Gastroesophageal sphincter (tissue), 4 donors: ENCODE measurements around the gene PTRH1. TPM values are rescaled to one million over a fixed set of nuclear protein-coding genes. Genes with fewer than 3 reads are reported as not detected.

Source experiments
- ATAC-seq: fragments of 150-250 bp; one replicate; pipeline ENCODE4 v1.9.1; 2016; ENCODE audit warnings: mild to moderate bottlenecking, moderate library complexity
- H3K27ac ChIP-seq, 4 donors: fragments of 200-600 bp; sonication (generic) in 3 of 4; 1 replicate in 3 of 4; 2 replicates in 1 of 4; pipeline ENCODE4 v1.5.1; 2016 to 2019
- H3K27me3 ChIP-seq: fragments of 200-600 bp; sonication (generic); one replicate; pipeline ENCODE4 v1.5.1; 2019
- H3K36me3 ChIP-seq, 2 donors: fragments of 200-600 bp; sonication (generic); one replicate each; pipeline ENCODE4 v1.5.1; 2019; ENCODE audit warnings: control low read depth in 1 of 2
- H3K4me1 ChIP-seq, 3 donors: fragments of 200-600 bp; sonication (generic); 1 replicate in 2 of 3; 2 replicates in 1 of 3; pipeline ENCODE4 v1.5.1; 2016 to 2019; ENCODE audit warnings: control low read depth in 2 of 3
- H3K4me3 ChIP-seq, 2 donors: fragments of 200-600 bp; sonication (generic); one replicate each; pipeline ENCODE4 v1.5.1; 2019; ENCODE audit warnings: mild to moderate bottlenecking in 1 of 2, moderate library complexity in 1 of 2
- H3K9me3 ChIP-seq, 3 donors: fragments of 200-600 bp; sonication (generic); one replicate each; pipeline ENCODE4 v1.5.1; 2017 to 2019; ENCODE audit warnings: control low read depth in 2 of 3
- CTCF ChIP-seq, 4 experiments: fragments of 200-600 bp in 2 of 4; fragments of 450-650 bp in 2 of 4; sonication (generic) in 1 of 4; IDR thresholded peaks; one replicate each; pipeline ENCODE4 v1.5.1; 2017 to 2019; ENCODE audit warnings: antibody characterized with exemption in 4 of 4, mild to moderate bottlenecking in 2 of 4, moderate library complexity in 2 of 4
- EP300 ChIP-seq: sonication (generic); formaldehyde crosslinking; IDR thresholded peaks from one replicate; pipeline ENCODE4 v1.6.1; 2017; ENCODE audit warnings: antibody characterized with exemption, mild to moderate bottlenecking
- POLR2A ChIP-seq, 2 donors: fragments of 450-650 bp; IDR thresholded peaks; one replicate each; pipeline ENCODE4 v1.6.1; 2017; ENCODE audit warnings: antibody characterized with exemption in 2 of 2, mild to moderate bottlenecking in 2 of 2, moderate library complexity in 1 of 2
- POLR2AphosphoS5 ChIP-seq: sonication (generic); formaldehyde crosslinking; IDR thresholded peaks from one replicate; pipeline ENCODE4 v1.6.1; 2017; ENCODE audit warnings: antibody characterized with exemption
- WGBS, 2 donors: methylation state at CpG; one replicate each; pipeline ENCODE4 v1.1.5; 2018; ENCODE audit warnings: low coverage in 1 of 2; 5-methylcytosine and 5-hydroxymethylcytosine counted together
- total RNA-seq, 4 donors: library from RNA; depleted of rRNA; stranded (reverse); fragments of >200 nt; gene quantifications; one replicate each; pipeline ENCODE4 v1.1.0, GENCODE V29; 2016

The PTRH1 gene
- total RNA-seq, 4 donors from 2014 or later: 8.7 to 19.3 (median 16.8) TPM

GRCh38 chr9:127722055-127722745 is 6.7 kb upstream of the PTRH1 start:
- Histone ChIP-seq H3K4me1 (peaks cover 0 to 11% (median 0%) of the 10 kb centered on the region in 3 donors), H3K4me3 (no peak overlapping the region), H3K27ac (no peak overlapping the region), H3K36me3 (no peaks in the 10 kb centered on the region), H3K27me3 (peaks cover 27% of the 10 kb centered on the region), H3K9me3 (no peaks in the 10 kb centered on the region)
- 70% methylated on average over 2 of the region's 12 CpGs; no CpG with 5 or more reads in 1 of the 2 donors for WGBS, 2 donors
- ATAC-seq: no peak
- no peak for TF ChIP-seq CTCF (IDR thresholded peaks at IDR 0.05)
- TF ChIP-seq POLR2A (IDR thresholded peaks at IDR 0.05): no peak
- no peak for TF ChIP-seq POLR2AphosphoS5
- TF ChIP-seq EP300: no peak

GRCh38 chr9:127721391-127721821 is 5.9 kb upstream of the PTRH1 start:
- TF ChIP-seq POLR2AphosphoS5 (no peak), CTCF (IDR thresholded peaks at IDR 0.05) (no peak), POLR2A (IDR thresholded peaks at IDR 0.05) (no peak), EP300 (no peak)
- 62% methylated on average over 2 of the region's 11 CpGs; no CpG with 5 or more reads in 1 of the 2 donors for WGBS, 2 donors
- H3K9me3 ChIP-seq: no peaks in the 10 kb centered on the region
- no peaks in the 10 kb centered on the region for H3K36me3 ChIP-seq
- H3K27me3 ChIP-seq: peaks cover 27% of the 10 kb centered on the region
- peaks cover 0 to 14% (median 0%) of the 10 kb centered on the region in 3 donors for H3K4me1 ChIP-seq
- no peak for ATAC-seq
- H3K4me3 ChIP-seq: no peak overlapping the region
- no peak overlapping the region for H3K27ac ChIP-seq

- no peak for ATAC-seq
- no peak for TF ChIP-seq POLR2A (IDR thresholded peaks at IDR 0.05)
- no peak for TF ChIP-seq EP300
- TF ChIP-seq POLR2AphosphoS5: no peak
- no peak for TF ChIP-seq CTCF (IDR thresholded peaks at IDR 0.05)
- Histone ChIP-seq H3K9me3 (no peaks in the 10 kb centered on the region), H3K27me3 (peaks cover 27% of the 10 kb centered on the region), H3K27ac (no peak overlapping the region), H3K36me3 (no peaks in the 10 kb centered on the region), H3K4me3 (no peak overlapping the region), H3K4me1 (peaks cover 0 to 20% (median 4%) of the 10 kb centered on the region in 3 donors)
Measured at GRCh38 chr9:127720865-127721227, 5.4 kb upstream of the PTRH1 start.

- Histone ChIP-seq H3K27ac (no peak overlapping the region), H3K36me3 (no peaks in the 10 kb centered on the region), H3K27me3 (peaks cover 27% of the 10 kb centered on the region), H3K4me1 (peaks cover 0 to 20% (median 4%) of the 10 kb centered on the region in 3 donors), H3K9me3 (no peaks in the 10 kb centered on the region), H3K4me3 (no peak overlapping the region)
- TF ChIP-seq CTCF (IDR thresholded peaks at IDR 0.05) (no peak), POLR2AphosphoS5 (no peak), EP300 (no peak), POLR2A (IDR thresholded peaks at IDR 0.05) (no peak)
- no peak for ATAC-seq
- 67% methylated on average over 1 of the region's 12 CpGs; no CpG with 5 or more reads in 1 of the 2 donors for WGBS, 2 donors
Measured at GRCh38 chr9:127720031-127720864, 4.8 kb upstream of the PTRH1 start.
